ENCODE data around the gene MAP4K2. TPM values are rescaled to one million over a fixed set of nuclear protein-coding genes. Genes with fewer than 3 reads are reported as not detected.

The MAP4K2 gene
- total and polyA plus RNA-seq, 9 of the 15 experiments (the other 6 are each of a cell fraction or from before 2014, with no cell fraction given), result 0.13 to 14.5 (median 7.3) TPM

DNA sequence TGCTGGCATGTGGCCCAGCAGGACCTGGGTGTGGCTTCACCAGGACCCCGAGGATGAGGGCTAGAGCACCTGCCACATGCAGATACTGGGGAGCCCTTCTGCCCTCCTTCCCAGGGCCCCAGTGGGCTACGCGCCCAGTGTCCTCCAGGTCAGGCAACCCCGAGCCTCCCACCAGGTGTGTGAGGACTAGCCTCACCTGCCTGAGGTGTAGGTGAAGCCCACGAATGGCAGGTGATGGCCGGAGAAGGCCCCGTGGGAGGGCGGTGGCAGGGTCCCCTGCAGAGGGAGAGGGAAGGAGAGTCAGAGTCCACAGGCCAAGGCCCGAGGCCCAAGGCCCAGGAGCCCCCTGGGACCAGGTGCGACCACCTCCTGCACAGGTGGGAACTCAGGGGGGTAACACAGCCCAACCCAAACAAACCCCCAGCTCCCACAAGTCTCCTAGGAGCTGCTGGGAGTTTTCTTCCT is 34.9 kb upstream of the MAP4K2 start:
- POLR2A ChIA-PET, result no interaction called here
- WGBS (ENCODE audit: insufficient coverage, low coverage, missing lambda C conversion rate), result 94% methylated on average over 9 of the region's 10 CpGs
- Histone ChIP-seq H2AFZ (ENCODE audit: low read depth, low read length) (no peak overlapping the region), H3K4me1 (replicated peaks in 1 of 2; ENCODE audit: control insufficient read depth in 2 of 2, insufficient read depth in 2 of 2, low read length in 2 of 2) (peaks cover 10 to 44% of the 10 kb centered on the region in 2 experiments), H3K9me3 (replicated peaks; ENCODE audit: control insufficient read depth, insufficient read depth, low read depth, low read length) (no peaks in the 10 kb centered on the region), H4K20me1 (replicated peaks; ENCODE audit: control insufficient read depth, insufficient read depth, low read length) (no peaks in the 10 kb centered on the region), H3K4me2 (ENCODE audit: insufficient read depth, low read length) (no peak overlapping the region), H3K36me3 (ENCODE audit: control insufficient read depth, insufficient read depth, low read length) (peaks cover 52% of the 10 kb centered on the region; the same call in 2 of the 3 replicates), H3K9ac (ENCODE audit: insufficient read depth in 1 of 2, low read depth in 2 of 2, low read length in 2 of 2) (no peak overlapping the region), H3K79me2 (ENCODE audit: control insufficient read depth, insufficient read depth, low read length) (peaks cover 10% of the 10 kb centered on the region; the same call in 2 of the 3 replicates), H3K9me1 (ENCODE audit: control insufficient read depth, insufficient read depth, low read length) (no peaks in the 10 kb centered on the region), H3K27me3 (ENCODE audit: control insufficient read depth in 2 of 2, insufficient read depth in 2 of 2, low read length in 2 of 2) (no peaks in the 10 kb centered on the region), H3K4me3 (no peak overlapping the region), H3K27ac (ENCODE audit: extremely low read depth, low read depth, low read length) (no peak overlapping the region)
- ATAC-seq, result no peak
- no peak for DNase-seq (ENCODE audit: extremely low read depth in 1 of 4, low spot score in 3 of 4)
- no peak for FAIRE-seq
- in situ Hi-C loops (cut with MboI) (no loop called here), intact Hi-C loops (cut with micrococcal nuclease) (no loop called here)
- TF ChIP-seq NONO (IDR thresholded peaks at IDR 0.05; ENCODE audit: low read depth in 2 of 2, low read length in 1 of 2) (no peak), DPF2 (IDR thresholded peaks at IDR 0.05) (no peak), CUX1 (CRISPR knock-in tag; IDR thresholded peaks at IDR 0.05) (no peak), RBFOX2 (IDR thresholded peaks at IDR 0.05; ENCODE audit: low read depth, low read length) (peak; percentile 48), SMAD1 (IDR thresholded peaks at IDR 0.05; ENCODE audit: low read depth, low read length, partially characterized antibody) (no peak)
- TF ChIP-seq, protein P1, sequence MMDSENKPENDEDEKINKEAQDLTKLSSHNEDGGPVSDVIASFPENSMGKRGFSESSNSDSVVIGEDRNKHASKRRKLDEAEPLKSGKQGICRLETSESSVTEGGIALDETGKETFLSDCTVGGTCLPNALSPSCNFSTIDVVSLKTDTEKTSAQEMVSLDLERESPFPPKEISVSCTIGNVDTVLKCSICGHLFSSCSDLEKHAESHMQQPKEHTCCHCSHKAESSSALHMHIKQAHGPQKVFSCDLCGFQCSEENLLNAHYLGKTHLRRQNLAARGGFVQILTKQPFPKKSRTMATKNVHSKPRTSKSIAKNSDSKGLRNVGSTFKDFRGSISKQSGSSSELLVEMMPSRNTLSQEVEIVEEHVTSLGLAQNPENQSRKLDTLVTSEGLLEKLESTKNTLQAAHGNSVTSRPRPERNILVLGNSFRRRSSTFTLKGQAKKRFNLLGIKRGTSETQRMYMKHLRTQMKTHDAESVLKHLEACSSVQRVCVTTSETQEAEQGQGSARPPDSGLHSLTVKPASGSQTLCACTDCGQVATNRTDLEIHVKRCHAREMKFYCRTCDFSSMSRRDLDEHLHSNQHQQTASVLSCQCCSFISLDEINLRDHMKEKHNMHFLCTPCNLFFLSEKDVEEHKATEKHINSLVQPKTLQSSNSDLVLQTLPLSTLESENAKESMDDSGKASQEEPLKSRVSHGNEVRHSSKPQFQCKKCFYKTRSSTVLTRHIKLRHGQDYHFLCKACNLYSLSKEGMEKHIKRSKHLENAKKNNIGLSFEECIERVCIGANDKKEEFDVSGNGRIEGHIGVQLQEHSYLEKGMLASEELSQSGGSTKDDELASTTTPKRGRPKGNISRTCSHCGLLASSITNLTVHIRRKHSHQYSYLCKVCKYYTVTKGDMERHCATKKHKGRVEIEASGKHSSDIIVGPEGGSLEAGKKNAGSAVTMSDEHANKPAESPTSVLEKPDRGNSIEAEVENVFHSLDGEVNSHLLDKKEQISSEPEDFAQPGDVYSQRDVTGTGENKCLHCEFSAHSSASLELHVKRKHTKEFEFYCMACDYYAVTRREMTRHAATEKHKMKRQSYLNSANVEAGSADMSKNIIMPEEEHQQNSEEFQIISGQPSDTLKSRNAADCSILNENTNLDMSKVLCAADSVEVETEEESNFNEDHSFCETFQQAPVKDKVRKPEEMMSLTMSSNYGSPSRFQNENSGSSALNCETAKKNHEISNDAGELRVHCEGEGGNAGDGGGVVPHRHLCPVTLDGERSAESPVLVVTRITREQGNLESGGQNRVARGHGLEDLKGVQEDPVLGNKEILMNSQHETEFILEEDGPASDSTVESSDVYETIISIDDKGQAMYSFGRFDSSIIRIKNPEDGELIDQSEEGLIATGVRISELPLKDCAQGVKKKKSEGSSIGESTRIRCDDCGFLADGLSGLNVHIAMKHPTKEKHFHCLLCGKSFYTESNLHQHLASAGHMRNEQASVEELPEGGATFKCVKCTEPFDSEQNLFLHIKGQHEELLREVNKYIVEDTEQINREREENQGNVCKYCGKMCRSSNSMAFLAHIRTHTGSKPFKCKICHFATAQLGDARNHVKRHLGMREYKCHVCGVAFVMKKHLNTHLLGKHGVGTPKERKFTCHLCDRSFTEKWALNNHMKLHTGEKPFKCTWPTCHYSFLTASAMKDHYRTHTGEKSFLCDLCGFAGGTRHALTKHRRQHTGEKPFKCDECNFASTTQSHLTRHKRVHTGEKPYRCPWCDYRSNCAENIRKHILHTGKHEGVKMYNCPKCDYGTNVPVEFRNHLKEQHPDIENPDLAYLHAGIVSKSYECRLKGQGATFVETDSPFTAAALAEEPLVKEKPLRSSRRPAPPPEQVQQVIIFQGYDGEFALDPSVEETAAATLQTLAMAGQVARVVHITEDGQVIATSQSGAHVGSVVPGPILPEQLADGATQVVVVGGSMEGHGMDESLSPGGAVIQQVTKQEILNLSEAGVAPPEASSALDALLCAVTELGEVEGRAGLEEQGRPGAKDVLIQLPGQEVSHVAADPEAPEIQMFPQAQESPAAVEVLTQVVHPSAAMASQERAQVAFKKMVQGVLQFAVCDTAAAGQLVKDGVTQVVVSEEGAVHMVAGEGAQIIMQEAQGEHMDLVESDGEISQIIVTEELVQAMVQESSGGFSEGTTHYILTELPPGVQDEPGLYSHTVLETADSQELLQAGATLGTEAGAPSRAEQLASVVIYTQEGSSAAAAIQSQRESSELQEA (IDR thresholded peaks at IDR 0.05; ENCODE audit: low read depth), result no peak
- CTCF ChIA-PET (ENCODE audit: low intra/inter-chr PET ratio), result no interaction called here
- no TSS peak for BruUV-seq (replicated peaks)

All from K562 (cell line).